GM12873 (cell line): ENCODE results near the gene ARHGAP19.

Source experiments
- CTCF ChIP-seq: IDR thresholded peaks from 2 replicates; pipeline ENCODE4 v1.5.1; 2012; ENCODE audit warnings: low read depth, mild to moderate bottlenecking, moderate library complexity, low read length, control low read depth; ENCODE audit not compliant: insufficient read depth; ENCODE audit errors: missing control alignments

Gene ARHGAP19

DNA sequence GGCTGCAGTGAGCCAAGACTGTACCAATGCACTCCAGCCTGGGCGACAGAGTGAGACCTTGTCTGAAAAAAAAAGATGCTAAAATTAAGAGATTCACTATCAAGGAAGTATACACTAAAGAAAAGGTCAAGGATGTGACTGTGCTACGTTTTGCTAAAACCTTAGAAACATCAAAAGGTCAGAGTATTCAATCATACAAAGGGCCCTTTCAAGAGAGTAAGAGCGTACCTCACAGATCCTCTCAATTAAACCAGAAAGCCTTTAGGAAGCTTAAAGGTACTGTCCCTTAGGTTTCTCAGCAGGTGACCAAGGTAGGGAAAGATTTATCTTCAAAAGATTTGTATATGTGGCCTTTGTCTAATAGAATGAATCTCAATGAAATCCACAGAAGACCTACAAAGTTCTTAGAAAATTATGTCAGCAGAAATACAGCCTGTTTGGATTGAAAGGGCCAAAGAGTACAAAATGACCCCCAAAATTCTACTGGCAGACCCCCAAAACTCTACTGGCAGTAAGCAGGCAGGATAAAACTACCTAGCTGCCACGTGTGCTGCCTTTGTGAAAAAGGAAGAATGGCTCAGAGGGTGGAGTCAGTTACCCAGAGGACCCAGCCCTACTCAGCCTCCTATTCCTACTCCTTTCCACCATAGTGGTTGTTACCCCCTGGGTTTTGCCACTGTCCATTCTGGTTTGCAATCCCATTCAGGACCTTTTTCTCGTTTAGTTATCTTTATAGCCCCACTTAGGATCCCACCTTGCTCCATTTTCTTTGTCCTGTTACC lies 36.7 kb downstream of the ARHGAP19 start:
- TF ChIP-seq CTCF = no peak

- no peak for TF ChIP-seq CTCF
Observed at GRCh38 chr10:97254694-97255093, 37.7 kb downstream of the ARHGAP19 start.

DNA sequence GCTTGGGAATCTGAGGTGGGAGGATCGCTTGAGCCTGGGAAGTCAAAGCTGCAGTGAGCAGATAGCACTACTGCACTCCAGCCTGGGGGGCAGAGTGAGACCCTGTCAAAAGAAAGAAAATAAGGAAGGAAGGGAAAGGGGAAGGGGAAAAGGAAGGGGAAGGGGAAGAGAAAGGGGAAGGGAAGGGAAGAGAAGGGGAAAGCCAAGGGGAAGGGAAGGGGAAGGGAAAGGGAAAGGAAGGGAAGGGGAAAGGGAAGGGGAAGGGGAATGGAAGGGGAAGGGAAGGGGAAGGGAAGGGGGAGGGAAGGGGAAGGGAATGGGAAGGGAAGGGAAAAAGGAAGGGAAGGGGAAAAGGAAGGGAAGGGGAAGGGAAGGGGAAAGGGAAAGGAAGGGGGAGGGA lies 41.5 kb downstream of the ARHGAP19 start:
- TF ChIP-seq CTCF = no peak

- no peak for TF ChIP-seq CTCF
Observed at GRCh38 chr10:97243836-97244235, 48.6 kb downstream of the ARHGAP19 start.

DNA sequence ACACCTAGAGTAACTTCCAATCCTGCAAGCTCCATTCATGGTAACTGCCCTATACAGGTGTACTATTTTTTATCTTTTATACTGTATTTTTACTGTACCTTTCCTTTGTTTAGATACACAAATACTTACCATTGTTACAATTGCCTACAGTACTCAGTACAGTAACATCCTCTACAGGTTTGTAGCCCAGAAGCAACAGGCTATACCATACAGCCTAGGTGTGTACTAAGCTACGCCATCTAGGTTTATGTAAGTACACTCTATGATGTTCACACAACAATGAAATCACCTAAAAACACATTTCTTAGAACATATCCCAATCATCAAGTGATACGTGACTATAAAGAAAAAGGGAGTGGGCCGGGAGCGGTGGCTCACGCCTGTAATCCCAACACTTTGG lies 53.6 kb downstream of the ARHGAP19 start:
- TF ChIP-seq CTCF = no peak

GRCh38 chr10:97235353-97235752 lies 57.1 kb downstream of the ARHGAP19 start:
- TF ChIP-seq CTCF = no peak

DNA sequence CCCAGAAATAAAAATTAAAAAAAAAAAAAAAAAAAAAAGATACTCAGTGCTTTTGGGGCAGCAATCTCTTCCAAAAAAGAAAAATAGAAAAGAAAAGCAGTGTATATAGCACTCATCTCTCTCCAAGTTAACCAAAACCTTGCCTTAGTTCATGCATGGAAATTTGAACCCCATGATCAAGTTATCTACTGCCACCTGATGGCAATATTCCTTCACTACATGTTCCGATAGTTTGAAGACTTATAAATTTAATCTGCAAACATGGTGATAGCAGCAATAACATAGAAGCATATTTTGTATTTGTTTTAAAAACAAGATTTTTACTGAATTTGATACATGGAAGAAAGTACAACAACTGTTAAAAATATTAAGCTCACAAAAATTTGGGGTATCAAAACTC lies 58.0 kb downstream of the ARHGAP19 start:
- TF ChIP-seq CTCF = peak; percentile 54
